KMS-11 (cell line): ENCODE data around the gene ABCB9.
"Not testable (repeated sequence)": the region's sequence is repeated elsewhere in the genome, so short reads cannot be mapped to it uniquely, and the experiment has no call there.

Experiments
- H2AFZ ChIP-seq: fragments of 200-600 bp; sonication (generic); 2 replicates; pipeline ENCODE4 v1.6.1; 2016; ENCODE audit warnings: antibody characterized with exemption, mixed run types, low read depth
- H3K27ac ChIP-seq: fragments of 200-600 bp; sonication (generic); 2 replicates; pipeline ENCODE4 v1.6.1; 2016; ENCODE audit warnings: mild to moderate bottlenecking, mixed run types
- H3K27me3 ChIP-seq: fragments of 200-600 bp; sonication (generic); 2 replicates; pipeline ENCODE4 v1.6.1; 2017; ENCODE audit warnings: mild to moderate bottlenecking, low read depth, mixed run types, moderate library complexity; ENCODE audit not compliant: insufficient read depth
- H3K36me3 ChIP-seq: fragments of 200-600 bp; sonication (generic); 2 replicates; pipeline ENCODE4 v1.6.1; 2017; ENCODE audit warnings: mild to moderate bottlenecking, mixed run types; ENCODE audit not compliant: insufficient read depth
- H3K4me1 ChIP-seq: fragments of 200-600 bp; sonication (generic); 2 replicates; pipeline ENCODE4 v1.6.1; 2016; ENCODE audit warnings: mild to moderate bottlenecking, low read depth, mixed run types; ENCODE audit not compliant: poor library complexity, severe bottlenecking
- H3K4me2 ChIP-seq: fragments of 200-600 bp; sonication (generic); 2 replicates; pipeline ENCODE4 v1.7.0; 2016; ENCODE audit warnings: mild to moderate bottlenecking, mixed run types
- H3K4me3 ChIP-seq: fragments of 200-600 bp; sonication (generic); IDR thresholded peaks from 2 replicates; pipeline ENCODE4 v1.6.1; 2017; ENCODE audit warnings: low read depth, low read length, mixed read lengths; ENCODE audit not compliant: insufficient read depth
- H3K79me2 ChIP-seq: fragments of 200-600 bp; sonication (generic); 2 replicates; pipeline ENCODE4 v1.6.1; 2016; ENCODE audit warnings: low read depth, mixed run types; ENCODE audit not compliant: insufficient read depth
- H3K9ac ChIP-seq: fragments of 200-600 bp; sonication (generic); 2 replicates; pipeline ENCODE4 v1.6.1; 2016; ENCODE audit warnings: mild to moderate bottlenecking, mixed run types
- H4K20me1 ChIP-seq: fragments of 200-600 bp; sonication (generic); 2 replicates; pipeline ENCODE4 v1.6.1; 2016; ENCODE audit warnings: mild to moderate bottlenecking, mixed run types; ENCODE audit not compliant: insufficient read depth
- TF ChIP-seq, protein P1 (sequence below): fragments of 200-600 bp; sonication (generic); conservative IDR thresholded peaks from 2 replicates; pipeline ENCODE4 v1.6.1; 2017; ENCODE audit warnings: low read depth, mild to moderate bottlenecking, antibody characterized with exemption, low read length, moderate library complexity, mixed read lengths

ABCB9 gene

GRCh38 chr12:122943196-122943595 is 23.1 kb downstream of the ABCB9 start:
- Histone ChIP-seq H3K4me1 (peaks cover 26% of the 10 kb centered on the region), H3K4me2 (no peak overlapping the region)

DNA sequence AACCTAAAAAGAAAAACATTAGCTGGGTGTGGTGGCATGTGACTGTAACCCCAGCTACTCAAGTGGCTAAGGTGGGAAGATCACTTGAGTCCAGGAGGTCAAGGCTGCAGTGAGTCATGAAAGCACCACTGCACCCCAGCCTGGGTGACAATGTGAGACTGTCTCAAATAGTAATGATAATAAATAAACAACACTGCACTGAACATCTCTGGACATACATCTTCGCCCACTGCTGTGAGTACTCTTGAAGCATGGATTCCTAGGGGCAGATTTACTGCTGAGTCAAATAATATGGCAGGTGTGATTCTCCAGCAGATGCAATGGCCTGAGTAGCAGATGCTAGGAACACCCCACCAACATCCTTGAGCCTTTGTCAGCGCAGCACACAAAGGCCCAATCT is 23.6 kb downstream of the ABCB9 start:
- Histone ChIP-seq H3K4me1 (peaks cover 32% of the 10 kb centered on the region), H3K4me2 (no peak overlapping the region)

More at GRCh38 chr12:122943196-122943595, 23.1 kb downstream of the ABCB9 start:
- Histone ChIP-seq H4K20me1 (no peaks in the 10 kb centered on the region), H3K79me2 (no peaks in the 10 kb centered on the region), H3K36me3 (no peaks in the 10 kb centered on the region), H2AFZ (no peak overlapping the region), H3K9ac (no peak overlapping the region), H3K27me3 (no peaks in the 10 kb centered on the region), H3K27ac (no peak overlapping the region), H3K4me3 (no peak overlapping the region)
- TF ChIP-seq, protein P1, sequence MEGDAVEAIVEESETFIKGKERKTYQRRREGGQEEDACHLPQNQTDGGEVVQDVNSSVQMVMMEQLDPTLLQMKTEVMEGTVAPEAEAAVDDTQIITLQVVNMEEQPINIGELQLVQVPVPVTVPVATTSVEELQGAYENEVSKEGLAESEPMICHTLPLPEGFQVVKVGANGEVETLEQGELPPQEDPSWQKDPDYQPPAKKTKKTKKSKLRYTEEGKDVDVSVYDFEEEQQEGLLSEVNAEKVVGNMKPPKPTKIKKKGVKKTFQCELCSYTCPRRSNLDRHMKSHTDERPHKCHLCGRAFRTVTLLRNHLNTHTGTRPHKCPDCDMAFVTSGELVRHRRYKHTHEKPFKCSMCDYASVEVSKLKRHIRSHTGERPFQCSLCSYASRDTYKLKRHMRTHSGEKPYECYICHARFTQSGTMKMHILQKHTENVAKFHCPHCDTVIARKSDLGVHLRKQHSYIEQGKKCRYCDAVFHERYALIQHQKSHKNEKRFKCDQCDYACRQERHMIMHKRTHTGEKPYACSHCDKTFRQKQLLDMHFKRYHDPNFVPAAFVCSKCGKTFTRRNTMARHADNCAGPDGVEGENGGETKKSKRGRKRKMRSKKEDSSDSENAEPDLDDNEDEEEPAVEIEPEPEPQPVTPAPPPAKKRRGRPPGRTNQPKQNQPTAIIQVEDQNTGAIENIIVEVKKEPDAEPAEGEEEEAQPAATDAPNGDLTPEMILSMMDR = no peak

GRCh38 chr12:122941351-122941750 is 24.9 kb downstream of the ABCB9 start:
- H3K4me2 ChIP-seq = not testable (repeated sequence)

More for the DNA sequence above, 23.6 kb downstream of the ABCB9 start:
- TF ChIP-seq, protein P1 = no peak
- Histone ChIP-seq H3K27ac (no peak overlapping the region), H3K27me3 (no peaks in the 10 kb centered on the region), H3K36me3 (no peaks in the 10 kb centered on the region), H3K4me3 (no peak overlapping the region), H4K20me1 (no peaks in the 10 kb centered on the region), H3K9ac (no peak overlapping the region), H2AFZ (no peak overlapping the region), H3K79me2 (no peaks in the 10 kb centered on the region)

DNA sequence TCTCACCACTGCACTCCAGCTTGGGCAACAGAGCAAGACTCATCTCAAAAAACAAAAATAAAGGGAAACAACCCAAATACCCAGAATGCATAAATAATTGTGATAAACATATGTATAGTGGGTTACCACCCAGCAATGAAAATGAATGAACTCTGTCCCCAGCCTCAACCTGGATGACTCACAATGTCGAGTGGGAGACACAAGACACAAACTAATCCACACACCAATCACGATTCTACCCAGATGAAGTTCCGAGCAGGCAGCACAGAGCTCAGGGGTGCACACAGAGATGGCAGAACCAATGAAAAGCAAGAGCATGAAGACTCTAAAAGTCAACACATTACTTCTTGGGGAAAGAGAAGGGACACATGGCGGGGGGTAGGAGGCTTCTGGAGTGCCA is 27.1 kb downstream of the ABCB9 start:
- Histone ChIP-seq H3K36me3 (no peaks in the 10 kb centered on the region), H3K4me3 (no peak overlapping the region), H2AFZ (no peak overlapping the region), H3K27me3 (no peaks in the 10 kb centered on the region), H3K4me1 (peaks cover 67% of the 10 kb centered on the region), H3K9ac (no peak overlapping the region), H4K20me1 (no peaks in the 10 kb centered on the region), H3K79me2 (no peaks in the 10 kb centered on the region), H3K27ac (no peak overlapping the region), H3K4me2 (no peak overlapping the region)
- TF ChIP-seq, protein P1 = no peak

More at GRCh38 chr12:122941351-122941750, 24.9 kb downstream of the ABCB9 start:
- not testable (repeated sequence) for H3K27me3 ChIP-seq, H3K27ac ChIP-seq, H3K9ac ChIP-seq, H3K4me3 ChIP-seq, H2AFZ ChIP-seq, H4K20me1 ChIP-seq, H3K36me3 ChIP-seq, H3K79me2 ChIP-seq
- H3K4me1 ChIP-seq = peaks cover 45% of the 10 kb centered on the region

- Histone ChIP-seq H3K4me3 (no peak overlapping the region), H3K4me1 (peaks cover 67% of the 10 kb centered on the region), H3K4me2 (peak overlapping the region; percentile 37), H3K27me3 (no peaks in the 10 kb centered on the region), H4K20me1 (no peaks in the 10 kb centered on the region), H3K36me3 (no peaks in the 10 kb centered on the region), H3K9ac (peak overlapping the region; percentile 5; the same call in 1 of the 2 replicates), H2AFZ (peak overlapping the region; percentile 5; the same call in 1 of the 2 replicates), H3K79me2 (no peaks in the 10 kb centered on the region), H3K27ac (peak overlapping the region; percentile 72)
- TF ChIP-seq, protein P1 = no peak
These were observed 28.6 kb downstream of the ABCB9 start for GRCh38 chr12:122937622-122938091.
